ENCODE data around the gene KAZN. TPM values are rescaled to one million over a fixed set of nuclear protein-coding genes. Genes with fewer than 3 reads are reported as not detected.

KAZN gene
- total RNA-seq, 4 donors from 2014 or later = 0.77 to 12.3 (median 4.9) TPM

DNA sequence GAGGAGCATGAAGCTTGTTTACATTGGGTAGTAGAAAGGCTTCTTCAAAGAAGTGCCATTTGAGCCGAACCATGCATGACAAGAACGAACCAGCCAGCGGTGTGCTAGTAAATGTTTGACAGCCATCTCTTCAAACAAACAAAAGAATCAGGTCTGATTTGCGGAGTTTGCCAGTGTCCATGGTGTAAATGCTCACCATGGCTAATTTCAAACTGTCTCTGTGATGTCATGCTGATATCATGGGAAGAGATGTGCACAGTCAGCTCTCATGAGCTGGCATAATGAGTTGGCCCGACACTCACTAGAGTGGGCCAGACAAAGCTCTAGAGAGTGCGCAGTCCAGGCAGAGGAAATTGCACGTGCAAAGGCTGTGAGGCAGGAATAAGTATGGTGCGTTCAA, 101.1 kb downstream of the KAZN start:
- no peaks in the 10 kb centered on the region for H3K4me1 ChIP-seq
- no peak overlapping the region for H3K27ac ChIP-seq
- no peak overlapping the region for H3K4me3 ChIP-seq
- TF ChIP-seq, protein P1, sequence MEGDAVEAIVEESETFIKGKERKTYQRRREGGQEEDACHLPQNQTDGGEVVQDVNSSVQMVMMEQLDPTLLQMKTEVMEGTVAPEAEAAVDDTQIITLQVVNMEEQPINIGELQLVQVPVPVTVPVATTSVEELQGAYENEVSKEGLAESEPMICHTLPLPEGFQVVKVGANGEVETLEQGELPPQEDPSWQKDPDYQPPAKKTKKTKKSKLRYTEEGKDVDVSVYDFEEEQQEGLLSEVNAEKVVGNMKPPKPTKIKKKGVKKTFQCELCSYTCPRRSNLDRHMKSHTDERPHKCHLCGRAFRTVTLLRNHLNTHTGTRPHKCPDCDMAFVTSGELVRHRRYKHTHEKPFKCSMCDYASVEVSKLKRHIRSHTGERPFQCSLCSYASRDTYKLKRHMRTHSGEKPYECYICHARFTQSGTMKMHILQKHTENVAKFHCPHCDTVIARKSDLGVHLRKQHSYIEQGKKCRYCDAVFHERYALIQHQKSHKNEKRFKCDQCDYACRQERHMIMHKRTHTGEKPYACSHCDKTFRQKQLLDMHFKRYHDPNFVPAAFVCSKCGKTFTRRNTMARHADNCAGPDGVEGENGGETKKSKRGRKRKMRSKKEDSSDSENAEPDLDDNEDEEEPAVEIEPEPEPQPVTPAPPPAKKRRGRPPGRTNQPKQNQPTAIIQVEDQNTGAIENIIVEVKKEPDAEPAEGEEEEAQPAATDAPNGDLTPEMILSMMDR (IDR thresholded peaks at IDR 0.05) = no peak
- TF ChIP-seq POLR2A (IDR thresholded peaks at IDR 0.05) = no peak
- DNase-seq = no peak
- H3K9me3 ChIP-seq = no peaks in the 10 kb centered on the region
- intact Hi-C loops (cut with DNase I; ENCODE audit: low total_unique reads) = no loop called here
- no peaks in the 10 kb centered on the region for H3K36me3 ChIP-seq
- no peaks in the 10 kb centered on the region for H3K27me3 ChIP-seq

DNA sequence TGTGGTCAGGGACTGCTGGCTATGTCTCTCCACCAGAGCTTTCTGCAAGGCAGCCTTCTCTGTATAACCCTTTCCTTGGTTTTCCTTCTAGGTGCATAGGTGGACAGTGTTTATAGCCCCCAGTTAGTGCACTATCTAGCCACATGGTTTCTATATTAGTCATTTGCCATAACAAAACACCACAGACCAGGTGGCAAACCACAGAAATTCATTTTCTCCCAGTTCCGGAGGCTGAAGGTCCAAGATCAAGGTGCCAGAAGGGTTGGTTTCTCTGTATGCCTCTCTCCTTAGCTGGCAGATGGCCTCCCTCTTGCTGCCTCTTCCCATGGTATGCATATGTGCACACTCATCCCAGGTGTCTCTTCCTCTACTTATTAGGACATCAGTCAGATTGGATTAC, 106.4 kb downstream of the KAZN start:
- H3K36me3 ChIP-seq = no peaks in the 10 kb centered on the region
- intact Hi-C loops (cut with DNase I; ENCODE audit: low total_unique reads) = no loop called here
- H3K4me3 ChIP-seq = no peak overlapping the region
- no peak for DNase-seq
- H3K27ac ChIP-seq = no peak overlapping the region
- H3K4me1 ChIP-seq = no peaks in the 10 kb centered on the region
- TF ChIP-seq POLR2A (IDR thresholded peaks at IDR 0.05) = no peak
- TF ChIP-seq, protein P1 (IDR thresholded peaks at IDR 0.05) = no peak
- H3K27me3 ChIP-seq = no peaks in the 10 kb centered on the region
- no peaks in the 10 kb centered on the region for H3K9me3 ChIP-seq

DNA sequence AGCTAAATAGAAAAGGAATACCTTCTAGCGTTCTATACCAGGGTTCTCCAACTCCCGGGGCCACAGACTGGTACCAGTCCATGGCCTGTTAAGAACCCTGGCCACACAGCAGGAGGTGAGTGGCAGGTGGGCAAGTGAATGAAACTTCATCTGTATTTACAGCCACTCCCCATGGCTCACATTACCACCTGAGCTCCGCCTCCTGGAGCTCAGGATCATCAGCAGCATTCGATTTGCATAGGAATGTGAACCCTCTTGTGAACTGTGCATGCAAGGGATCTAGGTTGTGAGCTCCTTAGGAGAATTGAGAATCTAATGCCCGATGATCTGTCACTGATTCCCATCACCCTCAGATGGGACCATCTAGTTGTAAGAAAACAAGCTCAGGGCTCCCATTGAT, 107.3 kb downstream of the KAZN start:
- DNase-seq = no peak

DNA sequence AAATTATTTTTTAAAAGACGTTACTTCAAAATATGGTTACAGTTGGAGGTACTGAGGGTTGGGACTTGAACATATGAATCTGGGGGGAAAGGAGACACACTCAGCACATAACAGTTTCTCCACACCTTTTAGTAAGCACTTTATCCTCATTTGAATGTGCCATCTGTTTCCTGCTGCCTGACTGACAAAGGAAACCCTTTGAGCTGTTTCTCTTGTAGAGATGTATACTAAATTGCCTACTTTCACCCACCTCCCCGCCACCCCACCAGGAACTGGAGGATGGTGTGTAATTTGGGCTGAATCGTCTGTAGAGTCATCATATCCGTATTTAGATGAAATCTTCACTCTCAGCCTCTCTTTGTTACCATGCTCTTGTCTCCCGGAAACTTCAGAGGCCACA, 108.1 kb downstream of the KAZN start:
- no peaks in the 10 kb centered on the region for H3K4me1 ChIP-seq
- no peaks in the 10 kb centered on the region for H3K27me3 ChIP-seq
- TF ChIP-seq POLR2A (IDR thresholded peaks at IDR 0.05) = no peak
- TF ChIP-seq, protein P1 (IDR thresholded peaks at IDR 0.05) = no peak
- no peaks in the 10 kb centered on the region for H3K36me3 ChIP-seq
- intact Hi-C loops (cut with DNase I; ENCODE audit: low total_unique reads) = no loop called here
- H3K27ac ChIP-seq = no peak overlapping the region
- no peak for DNase-seq
- H3K9me3 ChIP-seq = no peaks in the 10 kb centered on the region
- no peak overlapping the region for H3K4me3 ChIP-seq

More for the DNA sequence above, 107.3 kb downstream of the KAZN start:
- Histone ChIP-seq H3K27me3 (no peaks in the 10 kb centered on the region), H3K27ac (no peak overlapping the region), H3K4me3 (no peak overlapping the region), H3K36me3 (no peaks in the 10 kb centered on the region), H3K9me3 (no peaks in the 10 kb centered on the region), H3K4me1 (no peaks in the 10 kb centered on the region)
- TF ChIP-seq, protein P1 (IDR thresholded peaks at IDR 0.05) = no peak
- no peak for TF ChIP-seq POLR2A (IDR thresholded peaks at IDR 0.05)
- intact Hi-C loops (cut with DNase I; ENCODE audit: low total_unique reads) = no loop called here

DNA sequence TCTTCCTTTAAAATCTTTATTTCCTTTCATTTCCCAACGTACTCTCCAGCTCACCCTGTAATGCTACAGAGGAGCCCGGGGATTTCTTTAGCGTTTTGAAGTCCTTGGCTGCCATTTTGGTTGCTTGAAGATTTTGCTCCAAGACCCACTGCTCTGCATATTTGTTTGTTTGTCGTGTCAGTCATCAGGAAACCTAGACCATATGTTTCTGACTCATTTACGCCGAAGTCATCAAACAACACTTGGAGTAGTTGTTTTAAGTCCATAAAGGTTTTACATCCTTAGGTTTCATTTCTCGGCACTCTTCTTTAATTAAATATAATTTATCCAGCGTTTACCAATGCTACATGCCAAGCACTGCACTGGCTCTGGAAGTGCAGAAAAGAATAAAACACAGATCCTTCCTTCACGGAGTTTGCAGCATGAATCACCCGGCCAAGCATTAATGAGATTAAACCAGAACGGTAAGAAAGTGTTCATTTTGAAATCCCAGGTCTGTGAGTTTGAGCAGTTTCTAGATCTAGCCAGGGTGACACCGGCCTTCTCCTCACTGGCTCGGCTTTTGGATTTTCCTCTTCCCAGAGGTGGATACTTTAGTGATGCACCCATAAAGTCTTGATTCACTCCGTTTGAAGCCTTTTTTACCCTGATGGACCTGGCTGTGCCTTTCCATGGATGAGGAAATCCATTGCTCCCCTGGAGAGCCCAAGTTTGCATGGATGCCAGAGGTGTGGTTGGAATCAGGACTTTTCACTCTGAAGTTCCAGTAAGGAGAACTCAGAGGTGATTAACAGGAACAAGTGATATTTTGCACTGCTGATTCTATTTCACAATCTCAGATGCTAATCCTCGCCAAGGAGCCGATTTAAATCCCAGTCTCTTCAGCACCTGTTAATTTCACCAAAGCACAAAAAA, 109.3 kb downstream of the KAZN start:
- DNase-seq = no peak
- Histone ChIP-seq H3K27ac (no peak overlapping the region), H3K4me1 (no peaks in the 10 kb centered on the region), H3K36me3 (no peaks in the 10 kb centered on the region), H3K4me3 (no peak overlapping the region), H3K27me3 (no peaks in the 10 kb centered on the region), H3K9me3 (no peaks in the 10 kb centered on the region)
- no peak for TF ChIP-seq POLR2A (IDR thresholded peaks at IDR 0.05)
- TF ChIP-seq, protein P1 (IDR thresholded peaks at IDR 0.05) = no peak
- intact Hi-C loops (cut with DNase I; ENCODE audit: low total_unique reads) = no loop called here
